Measurements from ENCODE around the gene ARNT2.
A peak's percentile ranks its signal among the peaks of the same experiment; 100 is the strongest.

Gene ARNT2

DNA sequence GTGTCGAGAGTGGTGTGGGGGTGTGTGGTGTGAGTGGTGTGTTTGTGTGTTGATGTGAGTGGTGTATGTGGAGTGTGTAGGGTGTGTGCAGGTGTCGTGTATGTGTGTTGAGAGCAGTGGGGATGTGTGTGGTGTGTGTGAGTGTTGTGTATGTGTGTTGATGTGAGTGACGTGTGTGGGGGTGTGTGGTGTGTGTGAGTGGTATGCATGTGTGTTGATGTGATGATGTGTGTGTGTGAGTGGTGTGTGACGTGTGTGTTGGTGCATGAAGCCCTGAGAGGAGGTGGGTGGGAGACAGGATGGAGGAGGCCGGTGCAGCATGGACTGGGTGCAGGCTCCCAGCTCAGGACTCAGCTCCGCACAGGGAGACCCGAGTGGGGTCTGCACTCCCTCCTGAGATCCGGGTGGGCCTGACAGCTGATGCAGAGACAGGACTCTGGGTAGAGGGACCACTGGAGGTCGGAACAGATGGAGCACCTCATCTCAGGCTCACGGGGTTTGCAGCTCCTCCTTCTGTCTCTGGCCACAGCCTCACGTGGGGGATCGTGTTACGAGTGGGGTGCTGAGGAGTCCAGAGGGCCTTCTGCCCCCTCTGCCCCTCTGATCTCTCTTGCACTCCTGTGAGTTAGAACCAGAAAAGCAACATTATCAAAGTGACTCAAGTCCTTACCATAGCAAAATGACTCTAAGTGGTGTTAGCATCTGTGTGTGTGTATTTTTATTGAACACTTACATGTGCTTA, 41.3 kb downstream of the ARNT2 start:
- no peak for FAIRE-seq
- no peak for TF ChIP-seq TAF1 (IDR thresholded peaks at IDR 0.05; ENCODE audit: low read depth, low read length)
- TF ChIP-seq POLR2A (IDR thresholded peaks at IDR 0.05; ENCODE audit: low read depth, low read length), result no peak
- no peak for TF ChIP-seq POU2F2 (IDR thresholded peaks at IDR 0.05; ENCODE audit: low read depth, low read length)
- no peak for DNase-seq (ENCODE audit: insufficient read length, low spot score)

DNA sequence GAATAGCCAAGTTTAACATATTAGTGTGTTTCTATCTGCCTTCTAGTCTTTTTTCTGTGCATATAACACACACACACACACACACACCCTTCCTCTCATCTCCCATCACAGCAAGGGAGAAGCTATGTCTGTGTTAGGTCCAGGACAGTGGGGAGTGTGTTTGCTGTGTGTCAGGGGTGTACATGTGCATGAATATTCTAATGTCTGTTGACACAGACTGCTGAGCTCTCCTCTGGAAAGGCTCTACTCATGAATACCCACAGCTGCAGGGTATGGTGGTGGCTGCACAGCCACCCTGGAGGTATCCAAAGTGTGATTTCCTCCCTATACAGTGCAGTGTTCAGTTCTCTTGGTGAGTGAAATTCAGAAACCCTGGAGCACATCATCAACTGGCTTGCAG, 42.9 kb downstream of the ARNT2 start:
- TF ChIP-seq SPI1 (IDR thresholded peaks at IDR 0.05; ENCODE audit: low read depth, low read length) (no peak), TAF1 (IDR thresholded peaks at IDR 0.05; ENCODE audit: low read depth, low read length) (no peak), PAX5 (IDR thresholded peaks at IDR 0.05; ENCODE audit: insufficient read depth, low read length, severe bottlenecking) (no peak), POU2F2 (IDR thresholded peaks at IDR 0.05; ENCODE audit: low read depth, low read length) (no peak), POLR2AphosphoS5 (IDR thresholded peaks at IDR 0.05; ENCODE audit: low read depth, low read length) (no peak), POLR2A (IDR thresholded peaks at IDR 0.05; ENCODE audit: low read depth, low read length) (no peak)
- FAIRE-seq (no peak), DNase-seq (ENCODE audit: insufficient read length, low spot score) (no peak)

DNA sequence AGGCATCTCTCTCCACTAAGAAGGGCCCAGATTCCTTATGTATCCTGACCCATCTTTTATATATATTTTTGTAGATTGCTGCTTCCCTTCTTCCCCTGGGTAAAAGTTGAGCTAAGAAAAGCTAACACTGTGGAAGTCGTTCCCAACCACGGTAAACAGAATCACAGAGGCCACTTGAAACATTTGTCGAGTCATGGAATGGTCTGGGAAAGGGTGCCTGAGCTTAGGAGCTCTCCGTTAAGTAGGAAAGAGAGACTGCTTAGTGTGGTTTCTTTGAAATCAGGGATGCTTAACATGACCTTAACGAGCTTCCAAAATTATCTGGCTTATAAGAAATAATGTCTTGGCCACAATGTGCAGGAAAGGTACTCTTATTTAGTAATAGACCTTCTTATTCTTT, 45.6 kb downstream of the ARNT2 start:
- TF ChIP-seq POLR2AphosphoS5 (IDR thresholded peaks at IDR 0.05; ENCODE audit: low read depth, low read length), result no peak
- TF ChIP-seq POLR2A (IDR thresholded peaks at IDR 0.05; ENCODE audit: low read depth, low read length), result no peak
- no peak for TF ChIP-seq SPI1 (IDR thresholded peaks at IDR 0.05; ENCODE audit: low read depth, low read length)
- TF ChIP-seq PAX5 (IDR thresholded peaks at IDR 0.05; ENCODE audit: insufficient read depth, low read length, severe bottlenecking), result no peak
- TF ChIP-seq POU2F2 (IDR thresholded peaks at IDR 0.05; ENCODE audit: low read depth, low read length), result no peak
- no peak for TF ChIP-seq TAF1 (IDR thresholded peaks at IDR 0.05; ENCODE audit: low read depth, low read length)
- FAIRE-seq, result no peak
- no peak for DNase-seq (ENCODE audit: insufficient read length, low spot score)

DNA sequence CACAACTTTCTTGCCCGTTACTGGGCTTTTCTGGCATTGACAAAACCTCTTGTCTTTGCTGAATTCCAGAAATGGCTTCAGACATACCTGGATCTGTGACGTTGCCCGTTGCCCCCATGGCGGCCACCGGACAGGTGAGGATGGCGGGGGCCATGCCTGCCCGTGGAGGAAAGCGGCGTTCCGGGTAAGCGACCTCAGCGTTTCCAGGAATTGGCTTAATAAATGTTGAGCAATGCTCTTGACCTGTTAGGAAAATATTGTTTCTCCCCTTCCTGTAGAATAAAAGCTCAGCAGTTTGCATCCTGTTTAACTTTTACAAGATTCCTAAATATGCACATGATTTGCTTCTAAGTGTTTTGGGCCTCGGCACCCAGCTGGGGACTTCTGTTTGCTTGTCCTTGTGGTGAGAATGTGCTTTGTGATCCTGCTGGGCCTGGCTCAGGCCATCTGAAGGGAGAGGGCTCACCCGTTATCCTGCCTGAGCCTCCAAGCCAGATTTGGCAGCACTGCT, 46.7 kb downstream of the ARNT2 start:
- TF ChIP-seq SPI1 (IDR thresholded peaks at IDR 0.05; ENCODE audit: low read depth, low read length), result no peak
- TF ChIP-seq TAF1 (IDR thresholded peaks at IDR 0.05; ENCODE audit: low read depth, low read length), result no peak
- TF ChIP-seq POLR2A (IDR thresholded peaks at IDR 0.05; ENCODE audit: low read depth, low read length), result no peak
- TF ChIP-seq POU2F2 (IDR thresholded peaks at IDR 0.05; ENCODE audit: low read depth, low read length), result no peak
- TF ChIP-seq POLR2AphosphoS5 (IDR thresholded peaks at IDR 0.05; ENCODE audit: low read depth, low read length), result no peak
- no peak for TF ChIP-seq PAX5 (IDR thresholded peaks at IDR 0.05; ENCODE audit: insufficient read depth, low read length, severe bottlenecking)
- DNase-seq (ENCODE audit: insufficient read length, low spot score) (no peak), FAIRE-seq (no peak)

DNA sequence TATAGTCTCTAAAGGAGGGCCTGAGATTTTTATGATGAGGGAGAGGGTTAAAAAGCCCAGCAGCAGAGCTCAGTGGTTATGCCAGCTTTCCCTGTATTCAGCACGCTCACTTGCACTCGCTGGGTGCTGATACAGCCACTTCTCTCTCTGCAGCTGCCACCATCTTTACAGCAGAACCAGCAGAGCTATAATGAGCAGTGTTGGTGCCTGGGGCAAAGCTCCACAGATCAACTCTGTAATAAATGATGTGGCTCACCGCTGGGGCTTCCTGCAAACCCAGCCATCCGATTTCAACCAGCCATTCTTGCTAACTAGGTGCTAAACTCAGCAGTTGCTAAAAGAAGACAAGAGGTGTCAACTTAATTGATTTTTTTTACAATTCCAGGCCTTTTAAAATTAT, 48.0 kb downstream of the ARNT2 start:
- FAIRE-seq, result no peak
- TF ChIP-seq TAF1 (IDR thresholded peaks at IDR 0.05; ENCODE audit: low read depth, low read length), result no peak
- TF ChIP-seq PAX5 (IDR thresholded peaks at IDR 0.05; ENCODE audit: insufficient read depth, low read length, severe bottlenecking), result no peak
- no peak for DNase-seq (ENCODE audit: insufficient read length, low spot score)

DNA sequence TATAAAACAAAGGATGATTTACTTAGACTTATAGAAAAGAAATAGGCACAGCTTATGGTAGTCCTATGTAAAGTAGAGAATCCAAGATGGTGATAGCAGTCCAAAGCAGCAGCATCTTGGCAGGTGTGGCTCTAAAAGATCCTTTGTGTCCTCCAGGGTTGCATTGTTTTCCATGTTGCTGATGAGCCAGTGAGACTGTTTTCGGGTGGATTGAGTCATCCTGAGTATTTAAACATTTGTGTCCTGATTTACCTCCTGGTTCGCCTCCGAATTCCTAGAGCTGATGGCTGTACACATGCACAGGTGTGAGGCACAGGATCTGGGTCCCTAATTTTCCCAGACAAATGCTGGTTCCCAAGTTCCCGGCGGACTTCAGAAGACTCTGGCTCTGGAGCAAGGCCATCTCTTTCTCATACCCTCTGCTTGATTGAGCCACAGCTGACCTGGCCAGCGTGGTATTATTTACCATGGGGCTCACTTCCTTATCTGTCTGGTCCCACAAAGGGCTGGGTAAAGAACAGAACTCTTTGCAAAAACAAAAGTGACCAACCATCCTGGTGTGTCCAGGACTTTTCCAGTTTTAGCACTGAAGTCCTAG, 51.0 kb downstream of the ARNT2 start:
- FAIRE-seq, result no peak
- no peak for DNase-seq (ENCODE audit: insufficient read length, low spot score)
- no peak for TF ChIP-seq SPI1 (IDR thresholded peaks at IDR 0.05; ENCODE audit: low read depth, low read length)
- TF ChIP-seq PAX5 (IDR thresholded peaks at IDR 0.05; ENCODE audit: insufficient read depth, low read length, severe bottlenecking), result no peak

DNA sequence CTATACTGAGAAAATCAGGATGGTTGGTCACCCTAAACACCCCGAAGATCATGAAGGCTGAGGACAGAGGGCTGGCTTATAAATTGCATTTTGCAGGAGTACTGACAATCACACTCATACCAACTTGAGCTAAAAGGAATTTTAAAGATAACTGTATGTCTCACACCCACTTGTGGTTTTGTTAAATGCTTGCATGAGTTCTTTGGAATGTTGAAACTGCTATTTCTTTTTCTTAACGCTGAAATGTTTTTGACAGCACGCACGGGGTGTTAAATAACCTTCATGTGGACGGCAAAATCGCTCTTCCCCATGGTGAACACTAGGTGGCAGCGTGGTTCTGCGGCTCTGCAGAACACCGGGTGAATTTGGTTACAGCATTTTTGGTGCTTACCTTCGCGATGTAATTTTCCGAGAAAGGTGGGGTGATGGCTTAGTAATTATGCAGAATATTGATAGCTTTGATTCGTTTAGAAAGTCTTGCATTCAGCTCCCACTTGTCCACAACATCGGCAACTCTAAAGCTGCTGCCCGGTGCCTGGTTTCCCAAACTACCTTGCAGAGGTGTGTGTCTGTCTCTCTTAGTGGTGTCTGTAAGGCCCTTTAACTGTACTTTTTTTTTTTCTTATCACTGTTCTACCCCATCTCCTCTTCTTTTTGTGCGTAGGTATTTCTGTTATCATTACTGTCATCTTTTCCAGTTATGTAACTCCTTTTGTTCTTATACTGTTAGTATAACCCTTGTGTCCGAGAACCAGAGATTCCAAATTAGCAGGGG, 51.7 kb downstream of the ARNT2 start:
- DNase-seq (ENCODE audit: insufficient read length, low spot score) (peak; percentile 53), FAIRE-seq (peak; percentile 93)

DNA sequence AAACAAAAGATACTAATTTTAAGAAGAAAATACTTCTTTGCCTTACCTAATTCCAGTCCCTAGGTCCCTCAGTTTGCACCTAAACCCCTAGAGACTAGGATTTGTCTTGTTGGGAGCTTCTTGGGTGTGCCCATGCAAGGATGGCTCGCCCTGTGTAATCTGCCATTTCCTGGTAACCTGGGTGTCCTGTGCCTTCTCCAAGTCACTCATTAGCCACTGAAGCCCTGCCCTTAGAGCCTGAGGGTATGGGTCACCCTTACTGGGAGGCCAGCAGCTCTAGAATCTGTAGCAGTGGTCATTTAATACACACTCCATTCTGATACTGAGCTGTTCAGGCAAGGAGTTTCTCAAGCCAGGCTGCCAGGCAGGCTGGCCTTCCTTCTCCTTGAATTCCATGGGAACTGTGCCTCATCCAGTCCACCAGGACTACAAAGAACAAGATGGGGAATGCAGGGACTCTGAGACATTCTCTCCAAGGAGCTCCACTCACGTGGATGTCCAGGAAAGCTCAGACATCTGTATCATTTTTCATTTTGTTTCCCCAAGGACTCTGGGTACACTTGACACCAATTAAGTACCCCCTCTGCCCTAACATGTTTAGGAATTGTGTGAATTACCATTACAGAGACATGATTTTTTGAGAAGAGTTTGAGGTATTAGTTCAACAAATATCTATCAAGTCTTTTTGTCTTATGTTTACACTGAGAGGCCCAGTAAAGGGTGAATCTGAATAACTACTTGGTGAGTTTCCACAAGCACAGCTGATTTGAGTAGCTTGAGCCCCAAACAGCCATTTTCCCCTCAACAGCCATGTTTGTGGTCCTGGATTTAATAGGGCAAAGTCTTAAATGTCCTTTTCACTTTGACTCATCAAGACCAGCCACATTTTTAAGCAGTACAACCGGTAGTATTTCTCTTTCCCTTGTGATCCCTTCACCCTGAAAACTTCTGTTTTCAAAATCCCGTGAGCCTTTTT, 52.6 kb downstream of the ARNT2 start:
- no peak for DNase-seq (ENCODE audit: insufficient read length, low spot score)
- no peak for FAIRE-seq
- no peak for TF ChIP-seq POLR2AphosphoS5 (IDR thresholded peaks at IDR 0.05; ENCODE audit: low read depth, low read length)
- TF ChIP-seq PAX5 (IDR thresholded peaks at IDR 0.05; ENCODE audit: insufficient read depth, low read length, severe bottlenecking), result no peak
- no peak for TF ChIP-seq TAF1 (IDR thresholded peaks at IDR 0.05; ENCODE audit: low read depth, low read length)

More for the DNA sequence above, 51.7 kb downstream of the ARNT2 start:
- no peak for TF ChIP-seq POU2F2 (IDR thresholded peaks at IDR 0.05; ENCODE audit: low read depth, low read length)
- TF ChIP-seq POLR2AphosphoS5 (IDR thresholded peaks at IDR 0.05; ENCODE audit: low read depth, low read length), result no peak
- no peak for TF ChIP-seq POLR2A (IDR thresholded peaks at IDR 0.05; ENCODE audit: low read depth, low read length)
- no peak for TF ChIP-seq TAF1 (IDR thresholded peaks at IDR 0.05; ENCODE audit: low read depth, low read length)
- TF ChIP-seq SPI1 (IDR thresholded peaks at IDR 0.05; ENCODE audit: low read depth, low read length), result no peak
- no peak for TF ChIP-seq PAX5 (IDR thresholded peaks at IDR 0.05; ENCODE audit: insufficient read depth, low read length, severe bottlenecking)

DNA sequence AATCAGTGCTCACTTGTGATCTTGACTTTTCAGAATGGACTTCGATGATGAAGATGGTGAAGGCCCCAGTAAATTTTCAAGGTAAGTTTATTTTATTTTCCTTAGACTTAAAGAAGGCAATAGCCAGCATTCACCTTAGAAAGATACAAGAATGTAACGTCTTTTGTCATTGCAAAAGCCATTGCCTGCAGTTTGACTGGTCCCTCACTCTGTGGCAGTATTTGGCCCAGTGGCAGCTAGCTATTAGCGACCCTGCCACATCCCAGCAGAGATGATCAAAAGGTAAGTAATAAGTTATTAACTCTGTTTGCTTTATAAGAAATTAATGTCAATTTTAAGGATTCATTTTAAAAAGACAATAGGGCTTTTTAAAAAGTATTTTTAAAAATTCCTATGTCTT, 53.7 kb downstream of the ARNT2 start:
- no peak for TF ChIP-seq POLR2A (IDR thresholded peaks at IDR 0.05; ENCODE audit: low read depth, low read length)
- TF ChIP-seq POLR2AphosphoS5 (IDR thresholded peaks at IDR 0.05; ENCODE audit: low read depth, low read length), result no peak
- no peak for TF ChIP-seq SPI1 (IDR thresholded peaks at IDR 0.05; ENCODE audit: low read depth, low read length)
- no peak for TF ChIP-seq TAF1 (IDR thresholded peaks at IDR 0.05; ENCODE audit: low read depth, low read length)
- no peak for TF ChIP-seq POU2F2 (IDR thresholded peaks at IDR 0.05; ENCODE audit: low read depth, low read length)
- TF ChIP-seq PAX5 (IDR thresholded peaks at IDR 0.05; ENCODE audit: insufficient read depth, low read length, severe bottlenecking), result no peak
- FAIRE-seq, result no peak

More for the DNA sequence above, 53.7 kb downstream of the ARNT2 start:
- DNase-seq (ENCODE audit: insufficient read length, low spot score), result no peak
